ENCODE results near the gene ALPL.
A peak's percentile ranks its signal among the peaks of the same experiment; 100 is the strongest.
"Not testable (repeated sequence)": the region's sequence is repeated elsewhere in the genome, so short reads cannot be mapped to it uniquely, and the experiment has no call there.

The ALPL gene

DNA sequence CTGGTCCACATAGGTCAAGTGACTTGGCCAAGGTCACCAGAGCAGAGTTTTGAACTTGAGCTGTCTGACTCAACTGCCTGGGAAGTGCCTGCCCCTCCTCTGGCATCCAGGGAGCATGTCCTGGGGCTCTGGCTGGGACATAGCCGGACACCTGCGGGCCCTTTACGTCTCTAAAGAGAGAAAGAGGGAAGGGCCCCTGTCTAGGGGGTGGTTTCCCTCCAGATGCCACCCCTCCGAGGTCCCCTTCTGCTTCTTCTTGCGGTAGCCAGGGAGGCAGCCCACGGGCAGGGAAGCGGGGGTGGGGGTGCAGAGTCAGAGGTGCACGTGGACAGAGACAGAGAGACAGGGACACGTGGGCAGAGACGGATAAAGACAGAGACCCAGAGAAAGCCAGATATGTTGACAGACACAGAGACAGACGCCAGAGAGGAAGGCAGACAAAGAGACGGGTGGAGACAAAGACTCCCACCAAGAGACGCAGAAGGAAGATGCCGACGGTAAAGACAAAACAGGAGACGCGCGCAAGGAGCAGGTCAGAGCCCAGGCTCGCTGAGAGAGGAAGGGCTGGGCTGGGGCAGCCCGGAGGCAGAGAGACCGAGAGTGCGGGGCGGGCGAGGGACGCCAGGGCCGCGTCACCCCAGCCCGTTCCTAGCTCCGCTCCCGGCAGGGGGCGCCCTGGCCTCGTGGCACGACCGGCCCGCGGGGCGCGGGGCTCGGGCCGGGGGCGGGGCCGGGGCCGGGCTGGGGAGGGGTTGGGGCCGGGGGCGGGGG, 458 bp upstream of the ALPL start:
- peak; percentile 53 for DNase-seq

DNA sequence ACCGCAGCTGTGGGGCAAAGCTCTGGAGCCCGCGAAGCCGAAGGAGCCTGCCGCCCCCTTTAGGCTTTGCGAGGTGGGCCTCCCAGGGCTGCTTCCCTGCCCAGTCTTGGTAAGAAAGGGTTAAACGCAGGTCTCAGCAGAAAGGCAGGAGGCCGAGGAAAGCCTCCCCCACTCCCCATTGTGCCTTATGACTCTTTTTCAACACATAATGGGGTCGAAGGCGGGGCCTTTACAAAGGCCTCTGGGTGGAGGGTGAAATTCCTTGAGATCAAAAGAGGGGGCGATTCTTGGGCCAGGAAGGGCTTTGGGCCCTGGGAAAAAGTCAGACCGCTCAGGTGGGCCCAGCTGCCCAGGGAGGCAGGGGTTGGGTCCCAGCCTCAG, 880 bp downstream of the ALPL start:
- DNase-seq, result no peak

DNA sequence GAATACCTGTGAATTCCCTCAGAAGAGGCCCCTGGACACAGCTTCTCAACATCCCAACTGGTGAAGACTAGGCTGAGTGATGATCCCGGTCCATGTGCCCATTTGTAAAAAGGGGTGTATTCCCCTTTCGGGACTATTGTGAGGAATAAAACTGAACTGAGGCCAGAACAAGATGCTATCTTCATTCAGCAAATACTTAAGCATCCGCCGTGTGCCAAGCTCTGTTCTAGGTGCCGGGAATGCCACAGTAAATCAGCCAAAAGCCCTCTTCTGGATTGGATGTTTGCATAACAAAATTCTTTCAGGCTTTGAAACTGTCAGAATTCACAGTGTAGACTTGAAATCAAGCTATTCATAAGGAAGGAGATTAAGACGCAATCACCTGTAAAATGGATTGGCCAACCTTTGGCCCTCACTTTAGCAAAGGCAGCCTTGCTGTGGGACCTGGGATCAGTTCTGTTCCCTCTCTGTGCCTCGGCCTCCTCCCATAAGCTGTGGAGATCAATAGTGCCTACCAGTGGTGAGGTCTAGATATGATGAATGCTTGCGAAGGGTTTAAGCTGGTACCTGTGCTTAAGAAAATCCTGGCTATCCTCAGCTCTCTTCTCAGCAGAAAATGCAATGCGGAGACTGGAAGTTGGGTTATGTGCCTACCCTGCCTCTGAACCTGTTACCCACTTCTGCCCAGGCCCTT, 1.8 kb downstream of the ALPL start:
- DNase-seq, result no peak

DNA sequence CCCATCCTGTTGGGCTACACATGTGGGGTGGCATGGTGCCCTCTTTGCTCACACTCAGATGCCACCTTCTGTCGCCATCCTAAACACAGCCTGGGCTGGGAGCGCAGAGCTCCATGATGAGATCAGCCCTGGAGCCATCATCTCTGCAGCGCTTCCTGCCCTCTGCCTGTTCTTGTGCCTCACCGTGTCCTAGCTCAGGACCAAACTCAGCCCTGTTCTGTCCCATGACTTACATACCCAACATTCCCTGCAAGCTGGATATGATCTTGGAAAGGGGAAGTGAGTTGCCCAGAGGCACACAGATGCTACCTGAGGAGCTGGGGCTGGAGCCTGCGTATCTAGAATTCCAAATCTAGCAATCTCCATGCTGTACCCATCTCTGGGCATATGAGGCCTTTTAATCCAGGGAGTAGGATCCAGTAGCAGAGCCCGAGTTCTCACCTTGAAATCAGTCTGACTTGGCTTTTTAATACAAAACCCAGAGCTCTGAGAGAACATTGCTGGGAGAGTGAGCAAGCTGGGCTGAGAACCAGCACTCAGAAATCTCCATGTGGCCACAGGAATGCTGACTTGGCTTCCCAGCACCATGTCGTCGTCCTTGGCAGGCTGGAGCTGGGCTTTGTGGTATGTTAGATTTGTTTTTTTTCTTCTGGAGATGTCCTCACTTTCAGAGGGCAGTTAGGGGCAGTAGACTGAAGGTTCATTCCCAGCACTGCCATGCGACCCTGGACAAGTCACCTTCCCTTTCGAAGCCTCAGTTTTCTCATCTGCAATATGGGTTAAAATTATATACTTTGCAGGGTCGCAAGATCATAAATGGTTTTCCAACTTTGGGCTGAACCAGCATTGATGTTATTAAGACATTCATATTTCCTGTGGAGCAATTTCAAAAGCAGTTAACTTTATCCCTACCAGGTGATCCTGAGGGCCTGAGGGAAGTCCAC, 2.6 kb downstream of the ALPL start:
- DNase-seq, result no peak

DNA sequence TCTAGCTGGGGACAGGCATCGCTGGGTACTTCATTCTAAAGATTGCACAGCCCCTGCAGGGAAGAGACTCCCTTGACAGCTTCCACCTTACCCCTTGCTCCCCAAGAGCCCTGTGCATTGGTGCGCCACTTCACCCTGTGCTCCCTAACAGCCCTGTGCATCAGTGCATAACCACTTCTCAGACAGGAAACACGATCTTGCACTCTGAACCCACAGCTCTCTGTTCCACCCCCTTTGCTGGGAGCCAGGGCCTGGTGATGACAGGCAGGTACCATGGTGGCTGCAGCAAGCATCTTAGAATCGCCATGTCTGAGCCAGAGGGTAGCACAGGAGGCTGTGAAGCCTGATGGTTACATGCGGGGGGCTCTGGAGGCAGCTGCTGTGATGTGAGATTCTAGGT, 5.0 kb downstream of the ALPL start:
- DNase-seq, result no peak

DNA sequence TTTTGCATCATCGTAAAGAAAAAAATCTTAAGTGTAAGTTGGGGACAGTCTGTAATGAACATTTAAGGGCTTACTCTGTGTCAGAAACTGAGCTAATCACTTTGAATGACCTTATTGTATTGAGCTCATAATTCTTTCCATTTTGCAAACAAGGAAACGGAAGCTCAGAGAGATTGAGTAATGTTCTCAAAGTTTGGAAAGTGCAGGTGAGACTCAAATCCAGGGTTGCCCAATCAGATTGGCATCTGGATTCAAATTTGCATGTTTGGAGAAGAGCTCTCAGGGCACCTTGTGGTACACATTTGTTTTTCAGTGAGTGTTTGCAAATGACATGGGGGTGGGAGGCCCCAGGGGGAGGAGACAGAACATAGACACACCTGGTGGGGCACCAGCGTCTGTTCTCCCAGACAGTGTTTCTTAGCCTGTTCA, 8.0 kb downstream of the ALPL start:
- DNase-seq, result no peak

DNA sequence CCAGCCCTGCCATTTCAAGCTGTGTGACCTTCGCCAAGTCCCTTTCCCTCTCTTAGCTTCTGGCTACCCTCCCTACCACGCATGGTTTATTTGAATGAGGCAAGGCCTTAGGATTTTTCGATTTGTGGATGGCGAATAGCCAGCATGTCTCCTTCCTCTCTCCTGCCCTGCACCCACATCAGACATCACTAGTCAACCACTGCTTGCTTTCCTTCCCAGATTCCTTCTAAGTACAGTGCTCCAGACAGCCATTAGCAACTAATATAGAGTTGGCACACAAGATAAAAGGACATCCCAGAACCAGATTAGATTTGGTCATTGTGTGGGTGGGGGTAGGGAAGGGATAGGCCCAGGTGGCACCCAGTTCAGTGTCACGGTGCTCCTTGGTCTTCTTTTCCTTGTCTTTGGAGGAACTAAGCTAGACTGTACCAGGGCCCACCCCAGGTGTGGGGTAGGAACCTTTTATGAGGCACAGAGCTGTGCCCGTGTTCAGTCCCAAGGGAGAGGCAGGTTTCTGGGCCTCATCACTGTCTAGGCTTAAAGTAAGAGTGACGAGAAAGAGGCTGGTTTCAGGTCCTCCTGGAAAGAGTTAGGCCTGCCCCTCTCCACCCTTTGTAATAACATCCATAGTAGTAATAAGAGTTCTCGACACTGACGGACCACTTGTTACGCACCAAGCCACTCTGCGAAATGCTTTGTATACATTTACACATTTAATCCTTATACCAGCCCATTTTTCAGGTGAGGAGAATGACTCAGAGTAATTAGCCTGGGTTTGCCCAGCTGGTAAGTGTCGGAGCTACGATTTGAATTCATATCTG, 8.6 kb downstream of the ALPL start:
- no peak for DNase-seq

DNA sequence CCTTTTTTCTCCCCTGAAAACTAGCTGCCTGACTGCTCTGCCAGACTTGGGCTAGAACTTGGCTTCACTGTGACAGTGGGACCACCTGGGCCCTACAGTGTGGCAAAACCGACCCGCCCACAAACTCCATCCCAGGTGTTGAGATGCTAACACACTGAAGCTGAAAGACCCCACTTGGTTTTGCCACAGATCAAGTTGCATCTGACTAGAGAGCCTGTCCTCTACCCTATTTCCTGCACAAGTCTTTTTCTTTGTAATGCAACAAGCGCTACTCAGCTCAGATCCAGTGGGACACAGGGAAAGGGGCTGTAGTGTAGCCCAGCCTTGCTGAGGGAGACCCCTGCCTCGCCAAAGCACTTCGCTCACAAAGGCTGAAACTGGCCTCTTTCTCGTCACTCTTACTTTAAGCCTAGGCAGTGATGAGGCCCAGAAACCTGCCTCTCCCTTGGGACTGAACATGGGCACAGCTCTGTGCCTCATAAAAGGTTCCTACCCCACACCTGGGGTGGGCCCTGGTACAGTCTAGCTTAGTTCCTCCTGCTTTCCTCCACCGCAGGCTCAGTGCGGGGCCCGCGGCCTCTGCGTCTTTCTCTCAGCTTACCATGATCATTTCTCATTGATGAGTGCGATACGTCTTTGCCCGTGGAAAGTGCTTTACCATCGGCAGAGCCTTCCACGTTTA, 9.7 kb downstream of the ALPL start:
- DNase-seq, result no peak

DNA sequence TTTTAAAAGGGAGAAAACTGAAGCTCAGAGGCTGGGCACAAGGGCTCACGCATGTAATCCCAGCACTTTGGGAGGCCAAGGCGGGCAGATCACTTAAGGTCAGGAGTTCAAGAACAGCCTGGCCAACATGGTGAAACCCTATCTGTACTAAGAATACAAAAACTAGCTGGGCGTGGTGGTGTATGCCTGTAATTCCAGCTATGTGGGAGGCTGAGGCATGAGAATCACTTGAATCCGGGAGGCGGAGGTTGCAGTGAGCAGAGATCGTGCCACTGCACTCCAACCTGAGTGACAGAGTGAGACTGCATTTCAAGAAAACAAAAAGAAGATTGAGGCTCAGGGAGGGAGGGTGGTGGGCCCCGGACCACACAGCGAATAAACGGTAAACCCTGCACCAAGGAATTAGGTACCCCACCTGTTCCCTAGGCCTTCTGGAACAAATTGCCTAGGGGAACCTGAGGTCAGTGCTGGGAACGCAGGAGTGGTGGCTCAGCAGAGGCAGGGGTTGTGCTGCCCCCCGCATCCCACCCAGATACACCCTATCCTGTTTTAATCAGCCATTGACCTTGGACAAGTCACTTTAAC, 10.4 kb downstream of the ALPL start:
- DNase-seq, result not testable (repeated sequence)

DNA sequence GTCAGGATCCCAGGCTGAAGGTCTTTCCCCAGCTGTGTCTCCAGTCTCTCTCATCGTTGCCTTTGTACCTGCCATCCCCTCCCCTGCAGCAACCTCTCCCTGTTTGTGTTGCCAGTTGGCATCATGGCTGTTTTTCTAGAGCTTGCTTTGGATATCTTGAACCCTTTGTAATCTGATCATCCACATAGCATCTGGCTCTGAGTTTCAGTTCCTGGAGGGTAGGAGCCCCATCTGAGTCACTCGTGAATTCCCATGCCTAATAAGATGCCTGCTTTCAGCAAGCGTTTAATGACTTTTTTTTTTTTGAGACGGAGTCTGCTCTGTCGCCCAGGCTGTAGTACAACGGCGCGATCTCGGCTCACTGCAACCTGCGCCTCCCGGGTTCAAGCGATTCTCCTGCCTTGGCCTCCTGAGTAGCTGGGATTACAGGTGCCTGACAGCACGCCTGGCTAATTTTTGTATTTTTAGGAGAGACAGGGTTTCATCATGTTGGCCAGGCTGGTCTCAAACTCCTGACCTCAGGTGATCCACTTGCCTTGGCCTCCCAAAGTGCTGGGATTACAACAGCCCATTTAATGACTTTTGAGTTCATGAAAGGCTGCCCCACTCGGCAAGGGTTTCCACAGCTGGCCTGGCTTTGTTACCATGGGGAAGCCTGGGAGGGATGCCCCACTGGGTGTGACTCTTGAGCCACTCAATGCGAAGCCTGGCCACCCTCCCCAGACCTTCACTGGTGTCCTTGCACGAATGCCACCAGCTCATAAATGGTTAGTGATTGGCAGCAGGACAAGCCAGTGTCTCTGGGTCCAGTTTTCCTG, 11.9 kb downstream of the ALPL start:
- no peak for DNase-seq

DNA sequence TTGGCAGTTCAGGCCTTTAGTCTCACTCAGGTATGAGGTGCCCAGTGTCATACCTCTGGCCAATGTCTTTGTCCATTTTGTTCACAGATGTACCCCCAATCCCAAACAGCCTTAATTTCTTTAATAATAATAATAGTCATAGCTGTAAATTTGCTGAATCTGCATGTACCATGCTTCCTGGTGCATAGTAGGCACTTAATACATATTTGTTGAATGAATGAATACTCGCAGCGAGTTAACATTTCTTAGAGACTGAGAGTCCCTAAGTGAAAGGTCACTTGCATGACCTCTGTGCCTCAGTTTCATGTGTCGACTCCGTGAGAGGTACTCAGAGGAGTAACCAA, 12.5 kb downstream of the ALPL start:
- DNase-seq, result no peak

DNA sequence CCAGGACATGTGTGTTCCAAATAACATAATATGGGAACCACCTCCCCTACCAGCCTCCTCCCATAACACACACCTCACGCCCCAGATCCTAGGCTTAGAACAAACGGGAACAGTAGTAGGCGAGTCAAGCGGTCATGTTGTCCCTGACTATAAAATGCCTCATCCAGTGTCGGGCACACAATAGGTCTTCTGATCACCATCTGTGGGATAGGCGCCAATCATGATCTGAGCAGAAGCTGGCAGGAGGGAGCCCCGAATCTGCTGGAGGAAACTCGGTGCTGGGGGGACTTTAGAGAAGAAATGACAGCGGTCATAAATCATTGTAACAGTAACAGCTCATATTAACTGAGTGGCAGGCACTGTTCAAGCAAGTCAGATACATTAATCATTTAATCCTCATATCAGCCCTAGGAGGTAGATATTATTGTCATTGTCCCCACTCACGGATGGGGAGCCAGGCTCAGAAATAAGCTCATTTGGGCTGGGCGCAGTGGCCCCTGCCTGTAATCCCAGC, 13.4 kb downstream of the ALPL start:
- DNase-seq, result no peak

DNA sequence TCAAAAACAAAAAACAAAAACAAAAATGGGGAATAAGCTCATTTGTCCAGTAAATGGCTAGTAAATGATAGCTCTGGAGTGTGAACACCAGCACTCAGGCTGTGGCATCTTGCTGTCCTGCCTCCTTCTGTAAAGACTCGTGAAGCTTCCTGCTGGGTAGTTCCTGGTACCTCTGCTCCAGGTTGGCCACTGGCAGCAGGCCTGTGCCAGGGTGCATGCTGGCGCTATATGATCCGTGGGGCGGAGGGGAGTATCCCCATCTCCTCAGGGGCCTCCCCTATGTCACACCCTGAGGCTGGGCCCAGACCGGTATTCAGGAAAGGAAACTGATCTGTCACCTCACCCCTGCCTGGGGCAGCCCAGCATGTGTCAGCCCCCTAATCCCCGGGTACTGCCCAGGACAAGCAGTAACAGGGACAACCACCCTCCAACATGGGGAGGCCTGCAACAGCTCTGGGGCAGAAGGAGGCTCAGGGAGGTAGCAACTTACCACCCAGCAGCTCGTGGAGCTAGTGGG, 14.1 kb downstream of the ALPL start:
- DNase-seq, result no peak

DNA sequence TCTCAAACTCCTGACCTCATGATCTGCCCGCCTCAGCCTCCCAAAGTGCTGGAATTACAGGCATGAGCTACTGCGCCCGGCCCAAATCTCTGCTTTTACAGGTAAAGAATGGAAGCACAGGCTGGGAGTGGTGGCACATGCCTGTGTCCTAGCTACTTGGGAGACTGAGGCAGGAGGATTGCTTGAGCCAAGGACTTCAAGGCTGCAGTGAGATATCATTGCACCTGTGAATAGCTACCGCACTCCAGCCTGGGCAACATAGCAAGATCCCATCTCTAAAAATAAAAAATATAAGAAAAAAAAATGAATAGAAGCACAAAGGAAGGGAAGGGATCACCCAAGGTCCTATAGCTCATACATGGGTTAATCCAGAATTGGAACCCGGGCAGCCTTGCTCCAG, 15.0 kb downstream of the ALPL start:
- no peak for DNase-seq

DNA sequence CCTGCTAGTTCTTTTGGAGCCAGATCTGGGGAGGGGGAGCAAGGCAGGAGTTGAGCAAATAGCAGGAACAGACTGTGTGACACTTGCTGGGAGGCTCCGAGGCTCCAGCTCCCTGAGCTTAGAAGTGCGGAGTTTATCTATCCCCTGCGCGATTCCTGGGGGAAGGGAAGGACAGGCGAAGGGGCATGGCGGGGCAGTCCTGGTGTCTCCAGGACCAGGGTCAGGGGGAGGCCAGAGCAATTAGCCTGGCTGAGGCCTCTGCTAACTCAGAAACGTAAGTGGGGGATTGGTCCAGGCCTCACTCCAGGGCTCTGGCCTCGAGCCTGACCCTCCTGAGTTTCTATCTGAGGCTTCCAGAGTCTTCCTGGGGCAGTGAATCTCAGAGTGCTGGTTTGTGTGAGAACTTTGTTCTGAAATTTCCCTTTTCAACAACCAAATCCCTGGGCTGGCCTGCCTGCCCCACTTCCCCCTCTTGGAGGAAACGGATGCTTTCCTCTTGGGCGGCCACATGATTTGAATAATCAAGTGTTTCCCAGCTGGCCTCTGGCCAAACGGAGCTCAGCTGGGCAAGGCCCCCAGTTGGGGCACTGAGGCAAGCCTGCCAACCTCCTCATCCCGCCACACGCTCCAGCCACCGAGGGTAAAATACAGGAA, 15.6 kb downstream of the ALPL start:
- DNase-seq, result no peak

DNA sequence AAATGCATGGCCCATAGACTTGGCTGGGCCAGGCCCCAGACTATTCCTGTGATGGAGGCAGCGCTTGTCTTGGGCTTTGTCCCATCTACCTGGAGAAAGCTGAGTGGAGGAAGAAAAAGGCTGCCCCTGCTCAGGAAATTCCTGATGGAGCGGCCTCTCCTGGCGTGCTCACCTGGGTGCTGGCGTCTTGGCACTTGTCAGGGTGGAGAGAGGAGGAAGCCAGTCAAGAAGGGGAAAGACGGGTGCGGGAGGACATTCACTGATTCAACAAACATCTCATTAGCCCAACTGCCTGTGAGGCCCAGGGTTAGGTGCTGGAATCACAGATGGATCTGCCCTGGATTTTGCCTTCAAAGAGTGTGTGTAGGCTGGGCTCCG, 16.1 kb downstream of the ALPL start:
- DNase-seq, result no peak

DNA sequence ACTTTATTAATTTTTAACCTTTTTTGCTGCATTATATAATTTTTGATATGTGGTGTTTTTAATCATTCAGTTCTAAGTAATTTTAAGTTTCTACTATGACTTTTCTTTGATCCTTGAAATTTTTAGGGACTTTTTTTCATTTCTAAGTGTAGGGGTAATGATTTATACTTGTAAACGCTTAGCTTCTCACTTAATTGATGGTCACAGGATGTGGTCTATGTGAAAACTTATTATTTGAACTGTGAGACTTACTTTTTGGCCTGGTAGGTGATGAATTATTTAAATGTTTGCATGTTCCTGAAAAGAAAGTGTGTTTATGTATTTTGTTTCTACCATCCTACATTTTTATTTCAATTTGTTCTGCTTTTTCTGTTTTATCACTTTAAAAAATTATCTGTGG, 17.2 kb downstream of the ALPL start:
- DNase-seq, result no peak

DNA sequence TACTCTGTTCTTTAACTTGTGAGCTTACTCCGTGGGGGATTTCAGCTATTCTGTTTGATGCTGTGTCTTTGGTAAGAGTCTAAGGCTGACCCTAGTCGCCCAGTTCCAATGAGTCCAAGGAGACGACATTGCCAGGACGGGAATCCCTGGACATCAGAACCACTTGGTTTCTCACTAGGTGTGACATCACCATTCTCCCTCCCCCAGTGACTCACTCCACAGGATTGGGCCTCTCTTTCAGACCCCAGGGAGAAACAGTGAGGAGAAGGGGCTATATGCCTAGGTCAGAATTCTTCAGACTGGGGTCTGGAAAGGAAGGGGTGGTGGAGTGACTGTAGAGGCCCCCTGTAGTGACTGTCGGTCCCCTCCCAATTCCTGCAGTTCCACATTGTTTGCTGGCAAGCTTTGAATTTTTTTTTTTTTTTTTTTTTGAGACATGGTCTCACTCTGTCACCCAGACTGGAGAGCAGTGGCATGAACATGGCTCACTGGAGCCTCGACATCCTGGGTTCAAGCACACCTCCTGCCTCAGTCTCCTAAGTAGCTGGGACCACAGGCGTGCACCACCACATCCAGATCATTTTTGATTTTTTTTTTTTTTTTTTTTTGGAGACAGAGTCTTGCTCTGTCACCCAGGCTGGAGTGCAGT, 21.3 kb downstream of the ALPL start:
- no peak for DNase-seq

DNA sequence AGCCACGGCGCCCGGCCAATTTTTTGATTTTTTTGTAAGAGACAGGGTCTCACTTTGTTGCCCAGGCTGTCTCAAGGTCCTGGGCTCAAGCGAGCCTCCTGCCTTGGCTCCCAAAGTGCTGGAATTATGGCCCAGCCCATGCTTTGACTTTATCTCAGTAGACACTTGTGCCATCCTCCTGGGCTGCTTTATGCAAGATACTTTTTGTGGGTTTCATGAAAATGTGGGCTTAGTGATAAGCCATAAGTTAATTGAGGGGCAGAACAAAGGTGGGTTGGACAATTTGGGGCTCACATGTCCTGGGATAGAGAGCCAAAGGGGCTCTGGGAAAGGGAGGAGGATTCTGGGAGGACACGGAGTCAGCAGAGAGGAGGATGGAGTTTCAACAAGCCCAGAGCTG, 22.0 kb downstream of the ALPL start:
- DNase-seq, result no peak

Measured in activated T-cell treated with anti-CD3 and anti-CD28 coated beads for 4 hours (primary cell).